ENCODE data around the gene ALX3. TPM values are rescaled to one million over a fixed set of nuclear protein-coding genes. Genes with fewer than 3 reads are reported as not detected.

ALX3 gene
- polyA plus RNA-seq, 3 donors, result not detected

DNA sequence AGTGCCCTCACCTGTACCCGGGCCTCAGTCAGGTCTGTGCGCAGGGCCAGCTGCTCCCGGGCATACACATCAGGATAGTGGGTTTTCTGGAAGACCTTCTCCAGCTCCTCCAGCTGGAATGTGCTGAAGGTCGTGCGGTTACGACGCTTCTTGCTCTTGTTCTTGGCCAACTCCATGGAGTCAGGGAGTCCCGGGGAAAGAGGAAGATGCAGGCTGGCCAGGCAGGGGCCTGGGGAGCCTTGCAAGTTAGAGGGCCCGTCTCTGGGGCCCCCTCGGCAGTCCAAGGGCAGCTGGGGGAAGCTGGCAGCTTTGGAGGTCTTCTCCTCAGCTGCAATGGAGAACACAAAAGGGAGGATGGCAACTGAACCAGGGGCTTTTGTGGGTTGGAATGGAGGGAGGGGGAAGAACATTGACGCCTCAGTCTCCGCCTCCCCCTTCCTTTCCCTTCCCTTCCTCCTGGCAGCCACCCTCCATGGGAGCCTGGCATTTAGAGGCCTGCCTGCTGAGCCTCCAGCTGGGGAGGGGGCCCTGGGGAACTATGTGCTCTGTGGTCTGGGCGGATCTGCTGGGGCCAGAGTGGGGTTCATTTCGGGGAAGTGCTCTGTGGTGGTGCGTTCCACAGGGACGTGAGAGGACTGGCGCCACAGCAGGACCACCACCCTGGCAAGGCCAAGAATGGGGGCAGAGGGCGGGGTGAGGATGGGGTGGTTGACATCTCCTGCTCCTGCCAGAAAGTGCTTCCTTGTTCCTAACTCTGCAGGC lies 5.7 kb downstream of the ALX3 start:
- Histone ChIP-seq H3K4me2 (replicated peaks; ENCODE audit: extremely low read depth, low read length, poor library complexity, severe bottlenecking) (no peak overlapping the region), H3K79me2 (ENCODE audit: insufficient read depth, low read length) (no peaks in the 10 kb centered on the region), H3K36me3 (replicated peaks in 1 of 2; ENCODE audit: control insufficient read depth in 1 of 2, insufficient read depth in 2 of 2, low read length in 2 of 2) (no peaks in the 10 kb centered on the region), H4K20me1 (ENCODE audit: insufficient read depth, low read length) (peaks cover 5% of the 10 kb centered on the region), H2AFZ (ENCODE audit: insufficient read depth, low read depth, low read length, poor library complexity, severe bottlenecking) (no peak overlapping the region), H3K27ac (ENCODE audit: low read depth in 1 of 2, low read length in 2 of 2) (no peak overlapping the region), H3K9me3 (replicated peaks in 1 of 2; ENCODE audit: control insufficient read depth in 1 of 2, insufficient read depth in 1 of 2, low read length in 2 of 2) (peaks cover 0 to 12% of the 10 kb centered on the region in 2 donors), H3K9ac (ENCODE audit: insufficient read depth, low read length, poor library complexity, severe bottlenecking) (no peak overlapping the region), H3K4me3 (replicated peaks in 1 of 3; ENCODE audit: low read depth in 2 of 3, low read length in 3 of 3) (no peak overlapping the region), H3K4me1 (ENCODE audit: control insufficient read depth in 1 of 2, insufficient read depth in 2 of 2, low read length in 2 of 2) (peaks cover 24 to 26% of the 10 kb centered on the region in 2 donors), H3K27me3 (ENCODE audit: control insufficient read depth in 2 of 2, insufficient read depth in 2 of 2, low read length in 2 of 2) (peaks cover 26 to 45% of the 10 kb centered on the region in 2 donors)
- WGBS (ENCODE audit: insufficient coverage), result 59% methylated on average over 15 of the region's 18 CpGs
- peaks cover 49 to 55% (median 54%) of the 10 kb centered on the region in 3 donors for H3K27me3 Mint-ChIP-seq (ENCODE audit: low read depth in 3 of 3)
- peaks cover 13 to 27% of the 10 kb centered on the region in 2 donors for H3K36me3 Mint-ChIP-seq
- TF ChIP-seq CTCF (IDR thresholded peaks at IDR 0.05), result no peak
- H3K4me3 Mint-ChIP-seq, result no peak overlapping the region
- H3K27ac Mint-ChIP-seq, result no peak overlapping the region
- intact Hi-C loops (cut with micrococcal nuclease), result no loop called here
- no peak for DNase-seq
- H3K4me1 Mint-ChIP-seq, result peaks cover 22% of the 10 kb centered on the region
- peaks cover 0 to 12% (median 6%) of the 10 kb centered on the region in 7 donors for H3K9me3 Mint-ChIP-seq

- Histone ChIP-seq H2AFZ (ENCODE audit: insufficient read depth, low read depth, low read length, poor library complexity, severe bottlenecking) (no peak overlapping the region), H3K9me3 (replicated peaks in 1 of 2; ENCODE audit: control insufficient read depth in 1 of 2, insufficient read depth in 1 of 2, low read length in 2 of 2) (peaks cover 0 to 12% of the 10 kb centered on the region in 2 donors), H3K27me3 (ENCODE audit: control insufficient read depth in 2 of 2, insufficient read depth in 2 of 2, low read length in 2 of 2) (peaks cover 18 to 36% of the 10 kb centered on the region in 2 donors), H4K20me1 (ENCODE audit: insufficient read depth, low read length) (peaks cover 5% of the 10 kb centered on the region), H3K79me2 (ENCODE audit: insufficient read depth, low read length) (no peaks in the 10 kb centered on the region), H3K27ac (ENCODE audit: low read depth in 1 of 2, low read length in 2 of 2) (no peak overlapping the region), H3K9ac (ENCODE audit: insufficient read depth, low read length, poor library complexity, severe bottlenecking) (no peak overlapping the region), H3K4me1 (ENCODE audit: control insufficient read depth in 1 of 2, insufficient read depth in 2 of 2, low read length in 2 of 2) (peaks cover 14 to 16% of the 10 kb centered on the region in 2 donors), H3K4me3 (replicated peaks in 1 of 3; ENCODE audit: low read depth in 2 of 3, low read length in 3 of 3) (no peak overlapping the region), H3K36me3 (replicated peaks in 1 of 2; ENCODE audit: control insufficient read depth in 1 of 2, insufficient read depth in 2 of 2, low read length in 2 of 2) (peaks cover 0 to 3% of the 10 kb centered on the region in 2 donors), H3K4me2 (replicated peaks; ENCODE audit: extremely low read depth, low read length, poor library complexity, severe bottlenecking) (no peak overlapping the region)
- intact Hi-C loops (cut with micrococcal nuclease), result no loop called here
- peaks cover 0 to 12% (median 4%) of the 10 kb centered on the region in 7 donors for H3K9me3 Mint-ChIP-seq
- no peak for DNase-seq
- H3K4me3 Mint-ChIP-seq, result no peak overlapping the region
- peaks cover 22 to 33% of the 10 kb centered on the region in 2 donors for H3K36me3 Mint-ChIP-seq
- no peak for TF ChIP-seq CTCF (IDR thresholded peaks at IDR 0.05)
- H3K27me3 Mint-ChIP-seq (ENCODE audit: low read depth in 3 of 3), result peaks cover 40 to 45% (median 44%) of the 10 kb centered on the region in 3 donors
- peaks cover 13% of the 10 kb centered on the region for H3K4me1 Mint-ChIP-seq
- H3K27ac Mint-ChIP-seq, result peak overlapping the region in 3 of 7 donors; percentile 7 to 68 (median 36)
- WGBS (ENCODE audit: insufficient coverage), result 71% methylated on average over 2 of the region's 4 CpGs
Observed at GRCh38 chr1:110063781-110064180, 6.7 kb downstream of the ALX3 start.
